ENCODE measurements around the gene BCR. TPM values are rescaled to one million over a fixed set of nuclear protein-coding genes. Genes with fewer than 3 reads are reported as not detected.

BCR gene
- polyA plus RNA-seq, 1 donor (not counting 4 experiments of a cell fraction or from before 2014, with no cell fraction given) = 25.8 TPM

DNA sequence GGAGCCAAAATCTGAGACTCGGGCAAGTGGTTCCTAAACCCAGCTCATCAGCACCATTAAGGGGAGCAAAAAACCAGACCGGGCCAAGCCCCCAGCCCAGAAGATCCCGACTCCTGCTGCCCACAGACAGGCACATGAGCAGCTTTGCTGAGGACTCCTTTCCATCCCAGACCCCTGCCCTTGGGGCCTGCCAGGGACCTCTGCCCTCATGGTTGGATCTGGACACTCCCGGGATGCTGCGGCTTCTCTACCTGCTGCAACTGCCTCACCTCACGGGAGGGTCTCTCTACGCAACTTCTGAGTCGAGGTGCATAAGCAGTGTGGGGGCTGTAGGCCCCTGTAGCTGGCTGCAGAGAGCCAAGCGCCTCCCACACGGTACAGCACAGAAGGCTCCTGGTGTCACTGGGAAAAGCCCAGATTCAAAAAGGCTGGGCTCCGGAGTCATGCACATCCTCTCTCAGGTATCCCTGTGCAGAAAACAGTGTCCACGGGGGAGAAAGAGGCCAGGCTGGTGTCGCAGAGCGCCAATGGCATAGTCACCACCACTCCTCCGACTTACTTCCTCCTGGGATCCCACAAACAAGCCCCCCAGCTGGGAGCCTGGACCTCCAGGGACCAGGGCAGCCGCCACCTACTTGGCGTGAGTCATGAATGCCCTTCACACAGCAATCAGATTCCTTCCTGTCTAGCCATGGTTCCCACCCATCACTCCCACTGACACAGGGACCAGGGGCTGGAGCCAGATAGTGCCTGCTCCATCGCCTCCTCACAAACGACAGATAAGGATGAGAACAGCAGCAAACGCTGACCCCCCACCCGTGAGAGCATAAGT, 122.1 kb downstream of the BCR start:
- no peak overlapping the region for H3K27ac ChIP-seq (ENCODE audit: control insufficient read depth, insufficient read depth, low read length)

DNA sequence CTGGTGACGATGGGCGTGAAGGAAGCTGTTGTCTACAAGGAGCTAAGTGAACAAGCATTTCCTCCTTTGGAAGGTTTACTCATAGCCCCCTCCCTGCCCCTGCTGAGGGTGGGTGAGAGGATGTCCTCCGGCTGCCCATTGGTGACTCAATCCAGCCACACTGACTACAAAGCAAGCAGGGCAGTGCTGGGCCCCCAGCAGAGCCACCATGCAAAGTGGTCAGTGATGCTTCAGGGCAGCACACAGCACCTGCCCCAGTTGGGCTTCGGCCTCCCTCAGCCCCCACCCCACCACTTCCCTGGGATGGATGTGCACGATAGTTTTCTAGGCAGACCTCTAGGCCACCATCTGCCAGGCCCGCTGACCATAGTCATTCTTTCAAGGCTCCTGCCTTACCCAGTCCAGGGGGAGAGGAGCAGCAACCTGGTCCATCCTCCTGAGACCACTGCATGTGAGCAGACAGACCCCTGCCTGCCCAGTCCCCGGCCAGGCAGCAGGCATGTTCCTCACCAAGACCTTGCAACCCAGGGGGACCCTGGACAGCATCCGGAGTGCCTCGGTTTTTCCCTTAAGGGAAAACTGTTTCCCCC, 125.1 kb downstream of the BCR start:
- Histone ChIP-seq H3K27ac (ENCODE audit: control insufficient read depth, insufficient read depth, low read length) (no peak overlapping the region), H3K27me3 (ENCODE audit: control insufficient read depth, extremely low read depth, insufficient read depth, low read length) (no peaks in the 10 kb centered on the region), H2AFZ (ENCODE audit: control insufficient read depth, low read length) (no peak overlapping the region), H3K36me3 (ENCODE audit: control insufficient read depth in 2 of 2, extremely low read depth in 1 of 2, insufficient read depth in 2 of 2, low read length in 2 of 2) (peaks cover 6 to 16% of the 10 kb centered on the region in 2 experiments), H3K4me1 (ENCODE audit: control insufficient read depth, extremely low read depth, insufficient read depth, low read length) (no peaks in the 10 kb centered on the region), H3K4me3 (ENCODE audit: control insufficient read depth in 2 of 3, extremely low read depth in 1 of 3, insufficient read depth in 2 of 3, low read depth in 1 of 3, low read length in 3 of 3) (no peak overlapping the region), H4K20me1 (ENCODE audit: control insufficient read depth, extremely low read depth, insufficient read depth, low read length) (no peaks in the 10 kb centered on the region), H3K9me3 (ENCODE audit: control insufficient read depth, low read depth, low read length) (no peaks in the 10 kb centered on the region), H3K9ac (ENCODE audit: control insufficient read depth, extremely low read depth, insufficient read depth, low read length) (no peak overlapping the region), H3K4me2 (ENCODE audit: control insufficient read depth, extremely low read depth, insufficient read depth, low read depth, low read length) (no peak overlapping the region), H3K79me2 (ENCODE audit: control insufficient read depth, insufficient read depth, low read length) (no peaks in the 10 kb centered on the region), H3K9me1 (ENCODE audit: control insufficient read depth, extremely low read depth, insufficient read depth, low read length) (no peaks in the 10 kb centered on the region)
- TF ChIP-seq, protein P1, sequence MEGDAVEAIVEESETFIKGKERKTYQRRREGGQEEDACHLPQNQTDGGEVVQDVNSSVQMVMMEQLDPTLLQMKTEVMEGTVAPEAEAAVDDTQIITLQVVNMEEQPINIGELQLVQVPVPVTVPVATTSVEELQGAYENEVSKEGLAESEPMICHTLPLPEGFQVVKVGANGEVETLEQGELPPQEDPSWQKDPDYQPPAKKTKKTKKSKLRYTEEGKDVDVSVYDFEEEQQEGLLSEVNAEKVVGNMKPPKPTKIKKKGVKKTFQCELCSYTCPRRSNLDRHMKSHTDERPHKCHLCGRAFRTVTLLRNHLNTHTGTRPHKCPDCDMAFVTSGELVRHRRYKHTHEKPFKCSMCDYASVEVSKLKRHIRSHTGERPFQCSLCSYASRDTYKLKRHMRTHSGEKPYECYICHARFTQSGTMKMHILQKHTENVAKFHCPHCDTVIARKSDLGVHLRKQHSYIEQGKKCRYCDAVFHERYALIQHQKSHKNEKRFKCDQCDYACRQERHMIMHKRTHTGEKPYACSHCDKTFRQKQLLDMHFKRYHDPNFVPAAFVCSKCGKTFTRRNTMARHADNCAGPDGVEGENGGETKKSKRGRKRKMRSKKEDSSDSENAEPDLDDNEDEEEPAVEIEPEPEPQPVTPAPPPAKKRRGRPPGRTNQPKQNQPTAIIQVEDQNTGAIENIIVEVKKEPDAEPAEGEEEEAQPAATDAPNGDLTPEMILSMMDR (optimal IDR thresholded peaks at IDR 0.05 in 1 of 3, IDR thresholded peaks at IDR 0.05 in 1 of 3, conservative IDR thresholded peaks at IDR 0.05 in 1 of 3; ENCODE audit: extremely low read depth in 1 of 3, insufficient read depth in 2 of 3, low read length in 3 of 3) = no peak
- no peak for TF ChIP-seq EZH2 (IDR thresholded peaks at IDR 0.05; ENCODE audit: low read length)
- dilution Hi-C loops (cut with MboI; ENCODE audit: extremely low pct_ligation_motif_present, low sequenced_read_pairs) = no loop called here
- DNase-seq (ENCODE audit: low read depth, low spot score) = no peak
- FAIRE-seq = no peak

More for the DNA sequence above, 122.1 kb downstream of the BCR start:
- H3K4me3 ChIP-seq (ENCODE audit: control insufficient read depth in 2 of 3, extremely low read depth in 1 of 3, insufficient read depth in 2 of 3, low read depth in 1 of 3, low read length in 3 of 3) = no peak overlapping the region
- FAIRE-seq (no peak), DNase-seq (ENCODE audit: low read depth, low spot score) (no peak)
- no peak overlapping the region for H3K4me2 ChIP-seq (ENCODE audit: control insufficient read depth, extremely low read depth, insufficient read depth, low read depth, low read length)
- H3K9me3 ChIP-seq (ENCODE audit: control insufficient read depth, low read depth, low read length) = no peaks in the 10 kb centered on the region
- TF ChIP-seq, protein P1 (optimal IDR thresholded peaks at IDR 0.05 in 1 of 3, IDR thresholded peaks at IDR 0.05 in 1 of 3, conservative IDR thresholded peaks at IDR 0.05 in 1 of 3; ENCODE audit: extremely low read depth in 1 of 3, insufficient read depth in 2 of 3, low read length in 3 of 3) = no peak
- TF ChIP-seq EZH2 (IDR thresholded peaks at IDR 0.05; ENCODE audit: low read length) = no peak
- no peaks in the 10 kb centered on the region for H4K20me1 ChIP-seq (ENCODE audit: control insufficient read depth, extremely low read depth, insufficient read depth, low read length)
- H3K4me1 ChIP-seq (ENCODE audit: control insufficient read depth, extremely low read depth, insufficient read depth, low read length) = no peaks in the 10 kb centered on the region
- H3K27me3 ChIP-seq (ENCODE audit: control insufficient read depth, extremely low read depth, insufficient read depth, low read length) = no peaks in the 10 kb centered on the region
- H3K9ac ChIP-seq (ENCODE audit: control insufficient read depth, extremely low read depth, insufficient read depth, low read length) = no peak overlapping the region
- no peak overlapping the region for H2AFZ ChIP-seq (ENCODE audit: control insufficient read depth, low read length)
- H3K9me1 ChIP-seq (ENCODE audit: control insufficient read depth, extremely low read depth, insufficient read depth, low read length) = no peaks in the 10 kb centered on the region
- H3K79me2 ChIP-seq (ENCODE audit: control insufficient read depth, insufficient read depth, low read length) = no peaks in the 10 kb centered on the region
- peaks cover 13 to 24% of the 10 kb centered on the region in 2 experiments for H3K36me3 ChIP-seq (ENCODE audit: control insufficient read depth in 2 of 2, extremely low read depth in 1 of 2, insufficient read depth in 2 of 2, low read length in 2 of 2)
- dilution Hi-C loops (cut with MboI; ENCODE audit: extremely low pct_ligation_motif_present, low sequenced_read_pairs) = no loop called here
